Measurements from ENCODE around the gene SLC7A1.

SLC7A1 gene

GRCh38 chr13:29597246-29597645, 1.8 kb upstream of the SLC7A1 start:
- no peaks in the 10 kb centered on the region for H3K36me3 ChIP-seq (ENCODE audit: control insufficient read depth in 1 of 2, insufficient read depth in 2 of 2, low read depth in 1 of 2, low read length in 2 of 2)
- H2BK12ac ChIP-seq (ENCODE audit: low read length in 2 of 2): no peak overlapping the region
- no peak for DNase-seq
- H3K4ac ChIP-seq (ENCODE audit: low read depth in 1 of 2, low read length in 2 of 2): no peak overlapping the region
- H3K14ac ChIP-seq (ENCODE audit: low read length in 2 of 2): no peak overlapping the region
- no peak overlapping the region for H3K4me2 ChIP-seq (ENCODE audit: low read length, poor library complexity, severe bottlenecking)
- no peak overlapping the region for H3K9ac ChIP-seq (ENCODE audit: low read length)
- H2BK5ac ChIP-seq (ENCODE audit: low read depth, low read length, poor library complexity, severe bottlenecking): no peak overlapping the region
- no peaks in the 10 kb centered on the region for H3K79me1 ChIP-seq (replicated peaks; ENCODE audit: low read length, poor library complexity, severe bottlenecking)
- H3K23ac ChIP-seq (ENCODE audit: low read length in 2 of 2): no peak overlapping the region
- no peak overlapping the region for H4K91ac ChIP-seq (ENCODE audit: low read length)
- H3K18ac ChIP-seq (ENCODE audit: low read depth in 1 of 2, low read length in 2 of 2): no peak overlapping the region
- no peak overlapping the region for H3K4me3 ChIP-seq (ENCODE audit: insufficient read depth in 1 of 2, low read depth in 1 of 2, low read length in 2 of 2)
- H4K8ac ChIP-seq (ENCODE audit: low read length): no peak overlapping the region
- no peak overlapping the region for H2AFZ ChIP-seq (ENCODE audit: low read depth, low read length)
- 96% methylated on average over 10 of the region's 10 CpGs for WGBS
- H3K4me1 ChIP-seq (ENCODE audit: control insufficient read depth, insufficient read depth, low read depth, low read length): peaks cover 8% of the 10 kb centered on the region
- H3K27ac ChIP-seq (ENCODE audit: low read length, poor library complexity, severe bottlenecking): no peak overlapping the region
- no peak overlapping the region for H2AK5ac ChIP-seq (ENCODE audit: low read length, severe bottlenecking)
- H2BK15ac ChIP-seq (ENCODE audit: low read depth, poor library complexity, severe bottlenecking): no peak overlapping the region
- no peaks in the 10 kb centered on the region for H3K9me3 ChIP-seq (ENCODE audit: control insufficient read depth, low read length)
- H2BK120ac ChIP-seq (ENCODE audit: low read depth, low read length): no peak overlapping the region
- H3K27me3 ChIP-seq (ENCODE audit: control insufficient read depth in 1 of 2, insufficient read depth in 1 of 2, low read length in 2 of 2): no peaks in the 10 kb centered on the region

- WGBS: 75% methylated on average over 4 of the region's 10 CpGs
- no peak overlapping the region for H4K8ac ChIP-seq (ENCODE audit: low read length)
Measured at GRCh38 chr13:29596064-29596418, 553 bp upstream of the SLC7A1 start.

GRCh38 chr13:29594710-29595379, 643 bp downstream of the SLC7A1 start:
- H4K8ac ChIP-seq (ENCODE audit: low read length): peak overlapping the region; percentile 75
- peak overlapping the region; percentile 76 for H2BK5ac ChIP-seq (ENCODE audit: low read depth, low read length, poor library complexity, severe bottlenecking)
- H3K9ac ChIP-seq (ENCODE audit: low read length): peak overlapping the region; percentile 89
- H3K14ac ChIP-seq (ENCODE audit: low read length in 2 of 2): peak overlapping the region in 1 of 2 experiments; percentile 61
- peak overlapping the region; percentile 91 for H3K27ac ChIP-seq (ENCODE audit: low read length, poor library complexity, severe bottlenecking)
- H3K4me1 ChIP-seq (ENCODE audit: control insufficient read depth, insufficient read depth, low read depth, low read length): peaks cover 24% of the 10 kb centered on the region
- H3K4me2 ChIP-seq (ENCODE audit: low read length, poor library complexity, severe bottlenecking): peak overlapping the region; percentile 75
- H3K9me3 ChIP-seq (ENCODE audit: control insufficient read depth, low read length): no peaks in the 10 kb centered on the region
- H3K27me3 ChIP-seq (ENCODE audit: control insufficient read depth in 1 of 2, insufficient read depth in 1 of 2, low read length in 2 of 2): no peaks in the 10 kb centered on the region
- H4K91ac ChIP-seq (ENCODE audit: low read length): peak overlapping the region; percentile 36
- H2BK15ac ChIP-seq (ENCODE audit: low read depth, poor library complexity, severe bottlenecking): peak overlapping the region; percentile 83
- peak overlapping the region; percentile 15 for H2AK5ac ChIP-seq (ENCODE audit: low read length, severe bottlenecking)
- H2BK120ac ChIP-seq (ENCODE audit: low read depth, low read length): peak overlapping the region; percentile 29
- WGBS: 0% methylated on average over 41 of the region's 75 CpGs
- peak overlapping the region; percentile 79 to 95 for H3K4ac ChIP-seq (ENCODE audit: low read depth in 1 of 2, low read length in 2 of 2)
- peak overlapping the region; percentile 81 to 92 for H3K4me3 ChIP-seq (ENCODE audit: insufficient read depth in 1 of 2, low read depth in 1 of 2, low read length in 2 of 2)
- H3K36me3 ChIP-seq (ENCODE audit: control insufficient read depth in 1 of 2, insufficient read depth in 2 of 2, low read depth in 1 of 2, low read length in 2 of 2): no peaks in the 10 kb centered on the region
- peak overlapping the region; percentile 24 to 57 for H3K23ac ChIP-seq (ENCODE audit: low read length in 2 of 2)
- peak; percentile 74 for DNase-seq
- H3K18ac ChIP-seq (ENCODE audit: low read depth in 1 of 2, low read length in 2 of 2): peak overlapping the region; percentile 40 to 89
- H2AFZ ChIP-seq (ENCODE audit: low read depth, low read length): peak overlapping the region; percentile 87
- H3K79me1 ChIP-seq (replicated peaks; ENCODE audit: low read length, poor library complexity, severe bottlenecking): no peaks in the 10 kb centered on the region
- peak overlapping the region in 1 of 2 experiments; percentile 87 for H2BK12ac ChIP-seq (ENCODE audit: low read length in 2 of 2)

More at GRCh38 chr13:29596064-29596418, 553 bp upstream of the SLC7A1 start:
- H2BK5ac ChIP-seq (ENCODE audit: low read depth, low read length, poor library complexity, severe bottlenecking): no peak overlapping the region
- no peak overlapping the region for H3K4ac ChIP-seq (ENCODE audit: low read depth in 1 of 2, low read length in 2 of 2)
- H2BK12ac ChIP-seq (ENCODE audit: low read length in 2 of 2): no peak overlapping the region
- no peak for DNase-seq
- H2AFZ ChIP-seq (ENCODE audit: low read depth, low read length): peak overlapping the region; percentile 81
- H3K4me3 ChIP-seq (ENCODE audit: insufficient read depth in 1 of 2, low read depth in 1 of 2, low read length in 2 of 2): peak overlapping the region; percentile 65 to 77
- H3K4me1 ChIP-seq (ENCODE audit: control insufficient read depth, insufficient read depth, low read depth, low read length): peaks cover 18% of the 10 kb centered on the region
- no peaks in the 10 kb centered on the region for H3K9me3 ChIP-seq (ENCODE audit: control insufficient read depth, low read length)
- H3K27ac ChIP-seq (ENCODE audit: low read length, poor library complexity, severe bottlenecking): no peak overlapping the region
- H3K9ac ChIP-seq (ENCODE audit: low read length): peak overlapping the region; percentile 67
- no peaks in the 10 kb centered on the region for H3K27me3 ChIP-seq (ENCODE audit: control insufficient read depth in 1 of 2, insufficient read depth in 1 of 2, low read length in 2 of 2)
- no peak overlapping the region for H3K23ac ChIP-seq (ENCODE audit: low read length in 2 of 2)
- no peaks in the 10 kb centered on the region for H3K79me1 ChIP-seq (replicated peaks; ENCODE audit: low read length, poor library complexity, severe bottlenecking)
- peak overlapping the region; percentile 88 for H3K4me2 ChIP-seq (ENCODE audit: low read length, poor library complexity, severe bottlenecking)
- no peak overlapping the region for H2BK120ac ChIP-seq (ENCODE audit: low read depth, low read length)
- H4K91ac ChIP-seq (ENCODE audit: low read length): no peak overlapping the region
- H3K18ac ChIP-seq (ENCODE audit: low read depth in 1 of 2, low read length in 2 of 2): peak overlapping the region in 1 of 2 experiments; percentile 59
- H2BK15ac ChIP-seq (ENCODE audit: low read depth, poor library complexity, severe bottlenecking): no peak overlapping the region
- H3K14ac ChIP-seq (ENCODE audit: low read length in 2 of 2): no peak overlapping the region
- no peaks in the 10 kb centered on the region for H3K36me3 ChIP-seq (ENCODE audit: control insufficient read depth in 1 of 2, insufficient read depth in 2 of 2, low read depth in 1 of 2, low read length in 2 of 2)
- H2AK5ac ChIP-seq (ENCODE audit: low read length, severe bottlenecking): no peak overlapping the region

GRCh38 chr13:29594303-29594709, 1.2 kb downstream of the SLC7A1 start:
- H3K36me3 ChIP-seq (ENCODE audit: control insufficient read depth in 1 of 2, insufficient read depth in 2 of 2, low read depth in 1 of 2, low read length in 2 of 2): no peaks in the 10 kb centered on the region
- H2AK5ac ChIP-seq (ENCODE audit: low read length, severe bottlenecking): peak overlapping the region; percentile 15
- peak overlapping the region; percentile 81 to 92 for H3K4me3 ChIP-seq (ENCODE audit: insufficient read depth in 1 of 2, low read depth in 1 of 2, low read length in 2 of 2)
- no peaks in the 10 kb centered on the region for H3K9me3 ChIP-seq (ENCODE audit: control insufficient read depth, low read length)
- H2BK15ac ChIP-seq (ENCODE audit: low read depth, poor library complexity, severe bottlenecking): peak overlapping the region; percentile 83
- no peak overlapping the region for H3K14ac ChIP-seq (ENCODE audit: low read length in 2 of 2)
- peak overlapping the region; percentile 37 to 89 for H3K18ac ChIP-seq (ENCODE audit: low read depth in 1 of 2, low read length in 2 of 2)
- peak overlapping the region; percentile 89 for H3K9ac ChIP-seq (ENCODE audit: low read length)
- H3K4ac ChIP-seq (ENCODE audit: low read depth in 1 of 2, low read length in 2 of 2): no peak overlapping the region
- H2BK120ac ChIP-seq (ENCODE audit: low read depth, low read length): peak overlapping the region; percentile 29
- H2AFZ ChIP-seq (ENCODE audit: low read depth, low read length): peak overlapping the region; percentile 87
- no peaks in the 10 kb centered on the region for H3K27me3 ChIP-seq (ENCODE audit: control insufficient read depth in 1 of 2, insufficient read depth in 1 of 2, low read length in 2 of 2)
- peak overlapping the region; percentile 91 for H3K27ac ChIP-seq (ENCODE audit: low read length, poor library complexity, severe bottlenecking)
- H3K4me2 ChIP-seq (ENCODE audit: low read length, poor library complexity, severe bottlenecking): peak overlapping the region; percentile 75
- H3K23ac ChIP-seq (ENCODE audit: low read length in 2 of 2): peak overlapping the region in 1 of 2 experiments; percentile 57
- peak; percentile 92 for DNase-seq
- H3K4me1 ChIP-seq (ENCODE audit: control insufficient read depth, insufficient read depth, low read depth, low read length): peaks cover 30% of the 10 kb centered on the region
- peak overlapping the region; percentile 15 to 59 for H2BK12ac ChIP-seq (ENCODE audit: low read length in 2 of 2)
- H2BK5ac ChIP-seq (ENCODE audit: low read depth, low read length, poor library complexity, severe bottlenecking): peak overlapping the region; percentile 68
- peak overlapping the region; percentile 12 for H4K8ac ChIP-seq (ENCODE audit: low read length)
- H4K91ac ChIP-seq (ENCODE audit: low read length): no peak overlapping the region
- no peaks in the 10 kb centered on the region for H3K79me1 ChIP-seq (replicated peaks; ENCODE audit: low read length, poor library complexity, severe bottlenecking)
- whole genome bisulfite sequencing: 1% methylated on average over 7 of the region's 9 CpGs
